DMS53 (cell line): ENCODE data around the gene DENND1A.
A peak's percentile ranks its signal among the peaks of the same experiment; 100 is the strongest.

ENCODE experiments used
- DNase-seq: peaks from one replicate; lab custom pipeline; 2025; lab: John Stamatoyannopoulos, UW

DENND1A gene

DNA sequence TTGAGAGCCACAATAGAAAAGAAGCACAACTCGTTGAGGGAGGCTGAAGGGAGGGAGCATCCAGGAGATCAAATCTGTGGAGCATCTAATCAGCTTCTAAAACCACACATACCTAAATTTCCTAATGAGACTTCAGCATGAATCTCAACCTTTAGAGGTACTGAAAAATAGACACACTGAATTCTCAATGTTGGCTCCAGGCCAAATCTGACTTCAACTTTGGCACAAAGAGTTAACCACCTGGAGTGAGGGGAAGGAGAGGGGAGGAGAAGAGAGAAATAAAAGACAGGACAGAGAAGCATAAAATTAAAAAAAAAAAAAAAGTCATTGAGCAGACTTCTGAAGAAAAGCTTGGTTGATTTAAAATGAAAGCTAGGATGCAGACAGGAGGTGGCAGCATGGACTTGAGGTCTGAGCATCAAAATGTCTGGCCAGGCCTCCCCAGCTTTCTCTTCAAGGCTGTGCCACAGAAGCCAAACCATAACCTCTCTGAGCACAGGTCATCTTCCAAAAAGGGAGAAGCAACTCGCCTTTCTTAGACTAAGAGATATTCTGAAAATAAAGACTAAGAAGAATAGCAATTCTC, 205.6 kb downstream of the DENND1A start:
- peak; percentile 18 for DNase-seq

DNA sequence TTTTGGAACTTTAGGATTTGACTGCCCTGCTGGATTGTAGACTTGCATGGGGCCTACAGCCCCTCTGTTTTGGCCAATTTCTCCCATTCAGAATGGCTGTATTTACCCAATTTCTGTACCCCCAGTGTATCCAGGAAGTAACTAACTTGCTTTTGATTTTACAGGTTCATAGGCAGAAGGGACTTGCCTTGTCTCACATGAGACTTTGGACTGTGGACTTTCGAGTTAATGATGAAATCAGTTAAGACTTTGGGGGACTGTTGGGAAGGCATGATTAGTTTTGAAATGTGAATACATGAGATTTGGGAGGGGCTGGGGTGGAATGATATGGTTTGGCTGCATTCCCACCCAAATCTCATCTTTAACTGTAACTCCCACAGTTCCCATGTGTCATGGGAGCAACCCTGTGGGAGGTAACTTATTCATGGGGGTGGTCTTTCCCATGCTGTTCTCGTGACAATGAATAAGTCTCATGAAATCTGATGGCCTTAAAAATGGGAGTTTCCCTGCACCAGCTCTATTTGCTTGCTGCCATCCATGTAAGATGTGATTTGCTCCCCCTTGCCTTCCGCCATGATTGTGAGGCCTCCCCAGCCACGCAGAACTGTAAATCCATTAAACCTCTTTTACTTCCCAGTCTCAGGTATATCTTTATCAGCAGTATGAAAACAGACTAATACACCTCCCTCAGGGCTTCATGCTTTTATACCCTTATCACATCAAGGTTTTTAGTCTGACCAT, 206.6 kb downstream of the DENND1A start:
- DNase-seq, result no peak

DNA sequence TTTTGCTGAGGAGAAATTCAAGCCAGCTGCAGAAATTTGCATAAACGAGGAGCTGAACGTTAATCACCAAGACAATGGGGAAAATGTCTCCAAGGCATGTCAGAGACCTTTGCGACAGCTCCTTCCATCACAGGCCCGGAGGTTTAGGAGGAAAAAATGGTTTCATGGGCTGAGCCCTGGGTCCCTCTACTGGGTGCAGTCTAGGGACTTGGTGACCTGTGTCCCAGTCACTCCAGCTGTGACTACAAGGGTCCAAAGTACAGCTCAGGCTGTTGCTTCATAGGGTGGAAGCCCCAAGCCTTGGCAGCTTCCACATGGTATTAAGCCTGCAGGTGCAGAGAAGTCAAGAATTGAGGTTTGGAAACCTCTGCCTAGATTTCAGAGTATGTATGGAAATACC, 207.5 kb downstream of the DENND1A start:
- no peak for DNase-seq

DNA sequence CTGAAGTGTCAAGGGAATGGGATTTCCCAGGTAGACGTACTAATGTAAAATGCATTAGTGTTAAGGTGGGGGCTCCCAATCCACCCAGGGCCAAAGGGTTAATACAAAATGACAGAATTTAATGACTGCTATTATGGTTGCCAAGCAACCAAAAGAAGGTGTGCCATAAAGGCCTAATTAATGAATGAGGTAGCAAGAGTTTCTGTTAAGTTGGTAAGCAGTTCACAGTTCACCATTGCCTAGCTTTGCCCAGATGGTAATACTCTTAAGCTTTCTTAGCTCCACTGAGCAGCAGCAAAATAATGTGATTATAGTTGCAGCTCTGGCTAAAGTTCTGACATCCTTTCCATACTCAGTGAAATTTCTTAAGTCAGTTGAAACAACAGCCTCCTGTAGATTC, 211.7 kb downstream of the DENND1A start:
- DNase-seq, result no peak

DNA sequence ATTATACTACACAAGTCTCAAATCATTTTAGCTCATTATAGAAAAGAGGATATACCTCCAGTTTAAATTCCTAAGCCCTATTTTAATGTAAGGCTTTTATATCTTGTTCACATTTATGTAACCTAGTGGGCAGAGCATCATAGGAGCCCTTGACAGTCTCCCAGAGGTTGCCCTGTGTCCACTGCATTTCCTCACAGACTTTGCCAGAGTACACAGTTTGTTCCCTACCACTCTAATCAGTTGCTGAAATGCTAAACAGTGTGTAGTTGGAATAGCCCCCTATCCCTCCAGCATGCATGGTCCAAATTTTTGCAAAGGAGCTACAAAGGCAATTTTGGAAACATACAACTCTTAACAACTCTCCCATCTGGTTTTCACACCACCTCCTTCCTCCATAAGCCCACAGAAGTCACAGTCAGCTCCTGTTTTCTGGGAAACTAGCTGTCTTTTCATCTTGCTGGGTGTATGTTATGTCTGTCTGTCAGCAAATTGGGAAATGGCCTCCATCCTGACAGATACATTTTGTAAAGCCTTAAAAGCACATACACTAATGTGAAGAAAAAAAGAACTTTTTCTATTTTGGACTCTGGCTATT, 212.2 kb downstream of the DENND1A start:
- DNase-seq, result no peak

DNA sequence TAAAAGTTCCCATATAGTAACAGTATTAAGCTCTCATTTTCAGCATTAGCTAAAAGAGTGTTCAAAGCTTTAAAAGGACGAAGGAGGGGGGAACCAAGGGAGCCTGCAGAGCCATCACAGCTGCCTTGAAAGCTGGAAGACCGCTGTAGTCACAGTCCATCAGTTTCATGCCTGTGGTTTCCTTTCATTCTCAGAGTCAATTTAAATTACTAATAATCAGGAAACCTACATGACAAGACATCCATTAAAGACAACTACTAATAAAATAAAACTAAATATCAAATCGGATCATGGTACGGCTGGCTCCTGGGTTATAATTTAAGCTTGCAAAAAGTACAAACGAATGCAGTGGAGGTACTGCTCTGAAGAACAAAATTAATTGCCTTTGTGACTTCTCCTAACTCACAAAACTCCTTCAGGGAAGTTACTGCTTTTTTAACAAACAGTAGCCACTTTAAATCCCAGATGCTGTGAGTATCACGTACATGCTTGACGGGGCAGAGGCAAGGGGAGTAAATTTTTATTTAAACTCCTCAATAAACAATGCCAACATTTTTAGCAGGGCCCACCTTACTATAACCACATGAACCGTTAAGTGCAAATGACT, 213.5 kb downstream of the DENND1A start:
- no peak for DNase-seq

DNA sequence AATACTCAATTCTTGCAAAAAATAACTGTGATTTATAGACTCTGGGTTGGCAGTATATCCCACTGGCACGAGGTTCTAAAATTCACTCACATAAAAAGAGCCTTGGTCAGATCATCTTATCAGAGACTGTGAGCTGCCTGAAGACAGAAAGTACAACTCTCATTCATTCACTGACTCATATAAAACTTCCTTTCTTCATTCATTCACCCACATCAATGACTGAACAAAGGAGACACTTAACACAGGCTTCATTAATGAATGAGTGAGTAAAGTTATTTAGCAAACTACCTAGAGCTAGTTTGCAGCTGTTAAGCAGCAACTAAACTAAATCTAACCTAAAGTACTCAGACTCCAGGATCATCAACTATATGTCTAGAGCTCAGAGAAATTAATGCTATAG, 214.7 kb downstream of the DENND1A start:
- no peak for DNase-seq

DNA sequence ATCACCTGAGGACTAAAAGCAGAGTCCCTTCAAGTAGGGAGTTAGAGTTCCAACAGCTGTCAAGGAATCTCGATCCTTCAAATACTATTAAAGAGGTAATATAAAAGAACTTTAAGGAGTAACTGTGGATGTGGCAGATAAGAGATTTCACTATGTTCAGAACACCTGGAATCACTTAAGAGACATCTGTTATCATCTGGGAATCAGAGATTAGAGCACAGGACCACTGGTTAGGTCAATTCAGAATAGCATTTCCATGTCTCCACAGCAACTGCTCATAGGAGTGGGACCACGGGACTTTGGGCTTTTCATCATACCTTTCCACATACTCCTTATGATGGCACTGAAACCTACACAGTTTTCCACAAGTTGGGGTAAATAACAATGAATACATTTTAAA, 216.6 kb downstream of the DENND1A start:
- no peak for DNase-seq

DNA sequence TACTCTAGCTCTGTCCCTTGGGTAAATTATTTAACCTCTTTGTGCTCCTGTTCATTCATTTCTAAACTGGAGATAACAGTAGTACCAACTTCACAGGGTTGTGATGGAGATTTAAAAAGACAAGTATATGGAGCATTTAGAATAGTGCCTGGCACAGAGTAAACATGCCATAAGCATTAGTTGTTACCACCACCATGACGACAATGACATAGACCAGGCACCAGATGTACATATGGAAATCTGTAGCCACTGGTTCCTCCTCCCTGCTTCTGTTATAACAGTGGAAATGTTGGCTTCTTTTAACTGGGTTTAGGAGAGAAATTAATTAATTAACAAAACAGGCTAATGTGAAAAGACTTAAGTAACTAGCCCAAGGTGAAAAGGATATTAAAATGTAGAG, 217.5 kb downstream of the DENND1A start:
- DNase-seq, result no peak

DNA sequence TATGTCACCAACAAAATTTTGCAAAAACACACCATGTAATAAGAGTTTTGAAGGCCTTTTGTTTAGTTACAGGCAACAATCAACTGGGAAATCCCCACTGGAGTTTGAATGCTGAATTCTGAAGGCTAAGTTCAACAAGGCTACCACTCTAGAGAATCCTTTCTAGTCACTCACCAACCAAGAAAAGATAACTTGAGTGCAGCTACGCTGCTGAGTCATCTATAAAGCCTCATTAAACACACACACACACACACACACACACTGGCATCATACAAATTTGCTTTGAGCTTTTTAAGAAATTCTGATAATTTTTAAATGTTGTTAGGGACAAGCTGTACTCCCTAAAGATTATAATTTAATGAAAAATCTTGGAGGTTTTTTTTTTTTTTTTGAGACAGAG, 219.6 kb downstream of the DENND1A start:
- peak; percentile 24 for DNase-seq

DNA sequence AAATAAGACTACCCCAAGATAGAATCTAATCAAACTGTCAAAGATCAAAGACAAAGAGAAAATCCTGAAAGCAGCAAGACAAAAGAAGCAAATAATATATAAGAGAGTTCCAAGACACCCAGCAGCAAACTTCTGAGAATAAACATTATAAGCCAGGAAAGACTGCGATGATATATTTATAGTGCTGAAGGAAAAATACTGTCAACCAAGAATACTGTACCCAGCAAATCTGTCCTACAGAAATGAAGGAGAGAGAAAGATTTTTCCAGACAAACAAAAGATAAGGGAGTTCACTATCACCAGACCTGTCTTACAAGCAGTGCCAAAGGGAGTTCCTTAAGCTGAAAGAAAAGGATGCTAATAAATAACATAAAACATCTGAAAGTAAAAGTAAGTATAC, 227.4 kb downstream of the DENND1A start:
- no peak for DNase-seq

DNA sequence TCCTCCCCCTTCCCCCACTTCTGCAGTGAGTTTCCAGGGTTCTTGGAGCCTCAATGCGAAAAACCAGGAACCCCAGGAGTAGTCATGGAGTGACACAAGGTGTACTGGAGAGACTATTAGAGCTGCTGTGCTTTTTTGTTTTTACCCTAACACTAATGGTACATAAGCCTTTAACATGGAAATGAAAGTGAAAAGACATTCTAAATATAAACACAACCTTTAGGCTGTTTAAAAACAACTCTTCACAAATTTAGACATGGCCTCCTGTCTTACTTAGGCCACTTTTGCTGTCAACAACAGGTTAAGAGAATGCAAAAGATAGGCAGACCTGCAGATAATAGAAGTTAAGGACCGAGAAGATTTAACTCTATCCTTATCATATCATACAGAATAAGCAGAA, 232.2 kb downstream of the DENND1A start:
- DNase-seq, result no peak

DNA sequence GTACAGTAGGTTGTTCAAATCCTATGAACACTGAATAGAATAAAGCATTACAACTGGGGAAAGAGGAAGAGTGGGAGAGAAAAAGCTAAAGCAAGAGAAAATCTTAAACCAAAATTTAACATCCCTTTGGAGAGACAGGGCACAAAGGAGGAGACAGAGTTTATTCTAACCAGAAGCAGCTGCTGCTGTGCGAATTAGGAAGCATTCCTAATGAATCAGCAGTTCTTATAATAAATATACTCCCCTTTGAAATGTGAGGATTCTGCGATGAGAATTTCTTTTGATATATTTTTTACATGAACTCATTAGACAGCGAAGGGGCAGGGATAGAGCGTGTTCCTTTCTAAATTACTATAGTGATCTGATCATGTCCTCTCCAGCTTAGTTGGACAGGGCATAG, 233.4 kb downstream of the DENND1A start:
- DNase-seq, result no peak

DNA sequence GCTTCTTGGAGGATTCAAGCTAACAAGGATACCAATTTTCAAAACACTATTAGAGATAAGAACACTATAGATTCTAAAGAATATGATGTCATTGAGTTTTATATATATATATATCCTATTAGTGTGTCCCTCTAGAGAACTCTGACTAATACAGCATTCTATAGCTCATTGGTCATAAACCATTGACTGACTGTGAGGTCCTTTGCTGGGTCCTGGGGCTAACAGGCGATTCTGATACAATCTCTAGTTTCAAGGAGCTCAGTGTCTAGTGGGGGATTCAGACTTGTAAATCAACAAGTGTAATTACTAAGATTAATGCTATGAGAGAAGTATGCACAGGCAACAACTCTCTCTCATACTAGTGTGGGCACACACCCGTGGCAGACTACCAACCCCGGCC, 234.5 kb downstream of the DENND1A start:
- DNase-seq, result no peak

DNA sequence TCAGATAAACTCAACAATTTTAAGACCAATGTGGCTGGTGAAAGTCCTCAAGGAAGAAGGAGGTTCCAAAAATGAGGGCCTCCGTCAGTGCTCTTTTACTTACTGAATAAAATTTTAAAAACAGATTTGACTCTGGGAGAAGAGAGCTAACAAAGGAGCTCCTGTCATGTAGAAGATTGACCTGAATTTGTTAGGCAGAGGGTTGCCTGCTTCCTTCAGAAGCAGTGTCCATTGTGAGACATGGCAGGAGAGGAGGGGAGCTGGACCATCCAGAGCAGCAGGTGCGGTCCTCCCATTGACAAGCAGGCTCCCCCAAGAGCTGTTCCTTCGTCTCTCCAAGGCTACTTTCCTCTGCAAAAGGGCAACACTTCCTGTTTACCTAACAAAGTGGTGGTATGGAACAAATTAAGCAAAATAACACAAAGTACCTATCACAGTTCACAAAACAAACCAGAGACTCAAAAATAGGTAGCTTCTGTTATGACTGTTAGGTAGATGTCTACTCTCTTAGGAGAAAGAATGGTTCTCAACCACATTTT, 238.1 kb downstream of the DENND1A start:
- no peak for DNase-seq

DNA sequence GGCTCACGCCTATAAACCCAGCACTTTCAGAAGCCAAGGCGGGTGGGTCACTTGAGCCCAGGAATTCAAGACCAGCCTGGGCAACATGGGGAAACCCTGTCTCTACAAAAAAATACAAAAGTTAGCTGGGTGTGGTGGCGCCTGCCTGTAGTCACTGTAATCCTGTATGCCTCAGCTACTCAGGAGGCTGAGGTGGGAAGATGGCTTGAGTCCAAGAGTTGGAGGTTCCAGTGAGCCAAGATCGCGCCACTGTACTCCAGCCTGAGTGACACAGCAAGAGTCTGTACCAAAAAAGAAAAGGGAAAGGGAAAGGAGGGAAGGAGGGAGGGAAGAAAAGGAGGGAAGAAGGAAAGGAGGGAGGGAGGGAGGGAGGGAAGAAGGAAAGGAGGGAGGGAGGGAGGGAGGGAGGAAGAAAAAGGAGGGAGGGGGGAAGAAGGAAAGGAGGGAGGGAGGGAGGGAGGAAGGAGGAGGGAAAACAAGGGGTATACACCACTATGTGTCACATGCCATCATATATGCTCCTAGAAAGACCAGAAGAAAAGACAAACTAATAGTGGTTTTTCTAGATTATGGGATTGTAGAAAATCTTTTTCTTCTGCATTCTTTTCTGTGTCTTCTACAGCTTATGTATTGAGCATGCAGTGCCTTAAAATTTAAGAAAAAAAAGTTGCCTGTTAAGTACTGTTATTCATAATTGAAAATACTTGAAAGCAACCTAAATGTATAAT, 240.1 kb downstream of the DENND1A start:
- no peak for DNase-seq

DNA sequence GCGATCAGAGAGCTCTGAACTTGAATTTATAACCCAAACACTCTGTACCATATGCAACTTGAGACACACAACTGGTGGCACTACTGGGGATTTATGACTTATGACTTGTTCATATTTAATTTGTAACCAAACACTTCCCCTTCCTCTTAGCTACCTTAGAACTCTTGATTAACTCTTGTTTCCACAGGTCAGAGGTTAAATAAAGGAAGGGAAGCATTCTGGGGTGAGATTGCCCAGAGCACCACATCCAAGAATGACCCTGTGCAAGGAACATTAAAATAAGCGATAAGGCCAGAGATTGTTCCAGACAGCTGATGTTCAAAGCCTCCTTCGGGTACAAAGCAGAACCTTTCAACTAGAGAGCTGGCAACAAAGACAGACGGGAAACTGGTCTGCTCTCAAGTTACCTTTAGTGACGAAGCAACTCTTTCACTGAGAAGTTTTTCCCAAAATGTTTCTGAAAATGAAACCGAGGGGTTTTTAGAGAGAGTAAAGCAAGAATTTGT, 242.6 kb downstream of the DENND1A start:
- DNase-seq, result peak; percentile 86

DNA sequence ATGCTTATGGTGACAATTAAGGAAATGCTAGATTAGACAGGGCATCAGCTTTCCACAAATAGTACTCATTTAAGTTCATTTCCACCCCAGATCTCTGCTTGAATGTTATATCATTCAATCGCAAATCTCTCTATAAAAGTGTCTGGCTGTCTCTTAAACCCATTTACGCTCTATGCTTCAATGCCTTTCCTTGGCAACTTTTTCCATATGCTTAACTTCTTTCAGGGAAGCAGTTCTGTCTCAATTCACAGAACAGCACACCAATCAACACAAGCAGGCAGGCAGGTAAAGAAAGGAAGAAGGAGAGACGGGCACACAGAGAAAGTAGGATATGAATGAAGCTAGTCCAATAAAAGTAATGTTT, 243.1 kb downstream of the DENND1A start:
- DNase-seq, result no peak

DNA sequence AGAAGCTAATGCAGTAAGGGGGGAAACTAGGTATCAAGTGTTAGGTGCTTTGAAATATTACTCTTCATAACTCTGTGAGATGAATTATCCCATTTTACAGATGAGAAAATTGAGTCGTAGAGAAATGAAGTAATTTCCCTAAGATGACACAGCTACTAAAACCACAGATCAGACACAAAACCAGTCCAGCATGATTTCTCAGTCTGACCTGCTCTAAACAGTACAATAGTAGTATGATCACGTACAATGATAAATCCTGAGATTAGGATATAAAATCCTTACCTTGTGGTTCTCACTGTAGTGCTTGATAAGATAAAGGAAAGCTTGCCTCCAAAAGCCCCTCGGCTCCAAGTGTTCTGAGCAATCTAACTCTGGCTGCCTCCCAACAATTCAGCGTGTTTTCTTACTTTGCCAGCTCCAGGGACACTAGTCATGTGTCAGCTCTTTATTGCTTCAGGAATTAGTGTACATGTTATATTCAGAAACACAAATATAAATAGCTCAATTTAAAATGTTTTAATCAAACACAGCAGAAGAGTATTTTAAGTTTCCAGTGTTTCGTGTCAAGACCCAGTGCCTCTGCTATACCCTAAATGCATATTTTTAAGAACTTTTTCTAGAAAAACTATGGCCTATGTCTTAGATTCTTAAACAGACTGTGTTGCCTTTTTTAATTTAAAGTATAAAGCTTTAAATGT, 243.6 kb downstream of the DENND1A start:
- peak; percentile 20 for DNase-seq

DNA sequence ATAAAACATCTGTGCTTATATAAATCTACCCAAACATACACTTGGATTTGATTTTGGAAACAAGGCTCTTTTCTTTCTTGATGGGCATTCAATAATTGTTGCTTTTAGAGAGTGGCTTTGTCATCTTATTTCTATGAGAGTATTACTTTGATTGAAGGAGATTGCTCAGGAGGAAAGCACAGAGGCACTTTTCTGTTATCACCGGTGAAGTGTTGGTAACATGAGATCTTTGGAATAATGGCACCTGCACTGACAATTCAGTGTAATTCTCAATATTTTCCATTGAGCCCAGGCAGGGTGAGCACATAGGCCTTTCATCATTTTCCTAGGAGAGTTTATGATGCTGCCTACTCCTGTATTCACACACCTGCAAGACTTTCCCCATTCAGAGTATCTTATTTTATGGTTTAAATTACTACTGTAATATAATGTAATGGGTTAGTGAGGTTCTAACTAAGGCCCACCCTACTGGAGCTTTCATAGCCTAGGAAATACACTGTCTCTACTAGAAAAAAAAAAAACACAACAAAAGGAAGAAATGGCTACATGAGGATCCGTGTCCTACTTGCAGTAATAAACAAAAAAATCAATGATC, 244.3 kb downstream of the DENND1A start:
- DNase-seq, result no peak
